ENCODE results near the gene CYP4F11.
A peak's percentile ranks its signal among the peaks of the same experiment; 100 is the strongest.
"Not testable (repeated sequence)": the region's sequence is repeated elsewhere in the genome, so short reads cannot be mapped to it uniquely, and the experiment has no call there.

Gene CYP4F11

GRCh38 chr19:15934332-15935078, at the start of gene CYP4F11:
TSS of gene CYP4F11 (minus strand) at chr19:15934529. CDS start at chr19:15934408, 121 bp downstream.
- no peak for DNase-seq

- no peak for DNase-seq
Observed at GRCh38 chr19:15979293-15979692, 45.0 kb upstream of the CYP4F11 start.

GRCh38 chr19:15977690-15978089, 43.4 kb upstream of the CYP4F11 start:
- DNase-seq, result no peak

GRCh38 chr19:15976836-15977689, 42.7 kb upstream of the CYP4F11 start:
- no peak for DNase-seq

- no peak for DNase-seq
Observed at GRCh38 chr19:15974856-15975255, 40.5 kb upstream of the CYP4F11 start.

GRCh38 chr19:15972043-15972442, 37.7 kb upstream of the CYP4F11 start:
- DNase-seq, result not testable (repeated sequence)

GRCh38 chr19:15971224-15971780, 37.0 kb upstream of the CYP4F11 start:
- DNase-seq, result peak; percentile 1

GRCh38 chr19:15964231-15964630, 29.9 kb upstream of the CYP4F11 start:
- no peak for DNase-seq

- DNase-seq, result no peak
Observed at GRCh38 chr19:15962319-15962718, 28.0 kb upstream of the CYP4F11 start.

- DNase-seq, result no peak
Observed at GRCh38 chr19:15954820-15955219, 20.5 kb upstream of the CYP4F11 start.

- DNase-seq, result no peak
Observed at GRCh38 chr19:15948223-15949058, 14.1 kb upstream of the CYP4F11 start, which contains the start of gene OR10H4. TSS of gene OR10H4 (plus strand) at chr19:15949008. CDS start at chr19:15949008, 0 bp downstream.

- DNase-seq, result no peak
Observed at GRCh38 chr19:15945301-15945700, 11.0 kb upstream of the CYP4F11 start.

GRCh38 chr19:15944401-15944800, 10.1 kb upstream of the CYP4F11 start:
- no peak for DNase-seq

GRCh38 chr19:15937771-15938170, 3.4 kb upstream of the CYP4F11 start:
- DNase-seq, result no peak

GRCh38 chr19:15936950-15937349, 2.6 kb upstream of the CYP4F11 start:
- DNase-seq, result no peak

- DNase-seq, result no peak
Observed at GRCh38 chr19:15936173-15936572, 1.8 kb upstream of the CYP4F11 start.

GRCh38 chr19:15935167-15935702, 906 bp upstream of the CYP4F11 start:
- no peak for DNase-seq

- DNase-seq, result not testable (repeated sequence)
Observed at GRCh38 chr19:15933761-15934331, 483 bp downstream of the CYP4F11 start.

- DNase-seq, result no peak
Observed at GRCh38 chr19:15928321-15928720, 6.0 kb downstream of the CYP4F11 start.

GRCh38 chr19:15926484-15926883, 7.8 kb downstream of the CYP4F11 start:
- no peak for DNase-seq

- no peak for DNase-seq
Observed at GRCh38 chr19:15923702-15924101, 10.6 kb downstream of the CYP4F11 start.

- DNase-seq, result no peak
Observed at GRCh38 chr19:15922021-15922420, 12.3 kb downstream of the CYP4F11 start.
